HEK293 (cell line): Measurements from ENCODE around the gene METRNL.

Source experiments
- CTCF ChIA-PET: fragments of 350-600 bp; formaldehyde crosslinking; extraction: SDS; loops from one replicate; lab custom pipeline; 2021; ENCODE audit warnings: antibody characterized with exemption; lab: Yijun Ruan, JAX
- POLR2A ChIA-PET: fragments of 300-600 bp; formaldehyde crosslinking; extraction: SDS; loops from one replicate; lab custom pipeline; 2020; ENCODE audit warnings: antibody characterized with exemption, inconsistent platforms; lab: Yijun Ruan, JAX
- H3K27ac ChIP-seq: fragments of 200-500 bp; sonication (Bioruptor generic); 2 replicates; pipeline ENCODE4 v1.5.1; 2014; ENCODE audit warnings: low read depth, low read length, control low read depth, inconsistent platforms; ENCODE audit errors: extremely low read depth
- H3K36me3 ChIP-seq, 2 experiments: fragments of 200-500 bp in 1 of 2; sonication (Bioruptor generic) in 1 of 2; 1 replicate in 1 of 2; 2 replicates in 1 of 2; pipeline ENCODE4 v1.5.1; 2014 to 2017; ENCODE audit warnings: inconsistent platforms in 2 of 2, low read length in 2 of 2; ENCODE audit not compliant: control insufficient read depth in 2 of 2, insufficient read depth in 1 of 2
- H3K4me1 ChIP-seq: fragments of 200-500 bp; sonication (Bioruptor generic); 2 replicates; pipeline ENCODE4 v1.5.1; 2014; ENCODE audit warnings: mild to moderate bottlenecking, low read length, inconsistent platforms; ENCODE audit not compliant: control insufficient read depth, insufficient read depth
- H3K4me3 ChIP-seq: 2 replicates; pipeline ENCODE4 v1.5.1; 2011; ENCODE audit warnings: low read depth, mild to moderate bottlenecking, control low read depth, low read length, moderate library complexity
- H3K9me3 ChIP-seq: fragments of 200-500 bp; sonication (Bioruptor generic); 2 replicates; pipeline ENCODE4 v1.5.1; 2014; ENCODE audit warnings: low read depth, low read length, inconsistent platforms; ENCODE audit not compliant: control insufficient read depth, insufficient read depth
- MYNN ChIP-seq: fragments of 450-650 bp; formaldehyde crosslinking; IDR thresholded peaks from 2 replicates; pipeline ENCODE4 v1.5.1; 2016; ENCODE audit warnings: missing biosample characterization, missing genetic modification characterization, borderline replicate concordance
- SP7 ChIP-seq: fragments of 450-650 bp; formaldehyde crosslinking; IDR thresholded peaks from 2 replicates; pipeline ENCODE4 v1.5.1; 2016; ENCODE audit warnings: missing biosample characterization, missing genetic modification characterization
- TCF7L2 ChIP-seq: IDR thresholded peaks from 2 replicates; pipeline ENCODE4 v1.6.1; 2011; ENCODE audit warnings: low read depth, mild to moderate bottlenecking, inconsistent platforms, low read length, moderate library complexity, borderline replicate concordance
- ZBTB8A ChIP-seq: fragments of 450-650 bp; formaldehyde crosslinking; IDR thresholded peaks from 2 replicates; pipeline ENCODE4 v1.5.1; 2016; ENCODE audit warnings: missing biosample characterization, missing genetic modification characterization
- ZFHX2 ChIP-seq: fragments of 450-650 bp; formaldehyde crosslinking; conservative IDR thresholded peaks from 2 replicates; pipeline ENCODE4 v1.5.1; 2016; ENCODE audit warnings: missing biosample characterization, missing genetic modification characterization
- ZNF169 ChIP-seq: fragments of 450-650 bp; formaldehyde crosslinking; IDR thresholded peaks from 2 replicates; pipeline ENCODE4 v1.5.1; 2016; ENCODE audit warnings: missing biosample characterization, missing genetic modification characterization
- ZNF366 ChIP-seq: fragments of 450-650 bp; formaldehyde crosslinking; conservative IDR thresholded peaks from 2 replicates; pipeline ENCODE4 v1.5.1; 2016; ENCODE audit warnings: missing biosample characterization, missing genetic modification characterization
- ZNF48 ChIP-seq: fragments of 450-650 bp; formaldehyde crosslinking; IDR thresholded peaks from 2 replicates; pipeline ENCODE4 v1.5.1; 2016; ENCODE audit warnings: missing biosample characterization, missing genetic modification characterization
- ZNF558 ChIP-seq: fragments of 450-650 bp; formaldehyde crosslinking; IDR thresholded peaks from 2 replicates; pipeline ENCODE4 v1.5.1; 2016; ENCODE audit warnings: missing biosample characterization, missing genetic modification characterization
- ZNF580 ChIP-seq: fragments of 450-650 bp; formaldehyde crosslinking; IDR thresholded peaks from 2 replicates; pipeline ENCODE4 v1.5.1; 2016; ENCODE audit warnings: missing biosample characterization, missing genetic modification characterization
- ZNF664 ChIP-seq: fragments of 450-650 bp; formaldehyde crosslinking; IDR thresholded peaks from 2 replicates; pipeline ENCODE4 v1.5.1; 2016; ENCODE audit warnings: missing biosample characterization, missing genetic modification characterization
- ZNF670 ChIP-seq: fragments of 450-650 bp; formaldehyde crosslinking; IDR thresholded peaks from 2 replicates; pipeline ENCODE4 v1.5.1; 2016; ENCODE audit warnings: missing biosample characterization, missing genetic modification characterization, low read depth
- ZSCAN16 ChIP-seq: fragments of 450-650 bp; formaldehyde crosslinking; IDR thresholded peaks from 2 replicates; pipeline ENCODE4 v1.5.1; 2016; ENCODE audit warnings: missing biosample characterization, missing genetic modification characterization
- TF ChIP-seq, protein P1 (sequence below): fragments of 450-650 bp; formaldehyde crosslinking; IDR thresholded peaks from 2 replicates; pipeline ENCODE4 v1.5.1; 2016; ENCODE audit warnings: missing biosample characterization, missing genetic modification characterization, borderline replicate concordance
- TF ChIP-seq, protein P2 (sequence below): fragments of 450-650 bp; formaldehyde crosslinking; IDR thresholded peaks from 2 replicates; pipeline ENCODE4 v1.5.1; 2017; ENCODE audit warnings: missing biosample characterization, missing genetic modification characterization

The METRNL gene

DNA sequence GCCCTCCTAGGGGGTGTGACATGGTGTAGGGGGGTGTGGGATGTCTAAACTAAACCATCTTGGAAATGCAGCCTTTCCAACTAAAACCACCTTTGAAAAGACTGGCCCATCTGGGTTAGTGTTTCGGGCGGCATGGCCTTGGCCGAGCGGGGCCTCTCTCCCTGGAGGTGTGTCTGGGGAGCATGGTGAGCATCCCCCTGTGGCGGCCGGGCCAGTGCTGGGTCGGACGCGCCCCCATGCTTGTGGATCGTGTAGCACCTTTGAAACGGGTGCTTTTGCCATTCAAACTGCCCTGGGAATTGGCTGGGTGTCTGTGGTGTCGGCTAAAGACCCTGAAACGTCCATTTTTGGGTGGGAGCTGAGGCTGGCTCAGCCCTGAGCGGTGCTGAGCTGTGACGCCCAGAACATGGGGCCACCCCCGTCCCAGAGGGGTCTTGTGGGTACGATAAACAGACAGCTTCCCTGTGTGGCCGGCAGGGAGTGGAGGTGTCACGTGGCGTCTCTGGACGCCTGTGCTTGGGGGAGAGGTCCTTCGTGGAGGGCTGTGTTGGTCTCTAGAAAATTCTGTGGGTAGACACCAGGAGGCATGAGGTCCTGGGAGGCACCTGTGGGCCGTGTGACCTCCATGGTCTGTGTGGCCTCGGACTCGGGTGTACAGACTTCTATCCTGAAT lies 6.3 kb downstream of the METRNL start:
- no peak overlapping the region for H3K4me3 ChIP-seq
- H3K9me3 ChIP-seq = no peaks in the 10 kb centered on the region
- ChIA-PET CTCF (no interaction called here), POLR2A (no interaction called here)
- no peak for TF ChIP-seq ZNF48 (tag by site-specific recombination)
- TF ChIP-seq, protein P1, sequence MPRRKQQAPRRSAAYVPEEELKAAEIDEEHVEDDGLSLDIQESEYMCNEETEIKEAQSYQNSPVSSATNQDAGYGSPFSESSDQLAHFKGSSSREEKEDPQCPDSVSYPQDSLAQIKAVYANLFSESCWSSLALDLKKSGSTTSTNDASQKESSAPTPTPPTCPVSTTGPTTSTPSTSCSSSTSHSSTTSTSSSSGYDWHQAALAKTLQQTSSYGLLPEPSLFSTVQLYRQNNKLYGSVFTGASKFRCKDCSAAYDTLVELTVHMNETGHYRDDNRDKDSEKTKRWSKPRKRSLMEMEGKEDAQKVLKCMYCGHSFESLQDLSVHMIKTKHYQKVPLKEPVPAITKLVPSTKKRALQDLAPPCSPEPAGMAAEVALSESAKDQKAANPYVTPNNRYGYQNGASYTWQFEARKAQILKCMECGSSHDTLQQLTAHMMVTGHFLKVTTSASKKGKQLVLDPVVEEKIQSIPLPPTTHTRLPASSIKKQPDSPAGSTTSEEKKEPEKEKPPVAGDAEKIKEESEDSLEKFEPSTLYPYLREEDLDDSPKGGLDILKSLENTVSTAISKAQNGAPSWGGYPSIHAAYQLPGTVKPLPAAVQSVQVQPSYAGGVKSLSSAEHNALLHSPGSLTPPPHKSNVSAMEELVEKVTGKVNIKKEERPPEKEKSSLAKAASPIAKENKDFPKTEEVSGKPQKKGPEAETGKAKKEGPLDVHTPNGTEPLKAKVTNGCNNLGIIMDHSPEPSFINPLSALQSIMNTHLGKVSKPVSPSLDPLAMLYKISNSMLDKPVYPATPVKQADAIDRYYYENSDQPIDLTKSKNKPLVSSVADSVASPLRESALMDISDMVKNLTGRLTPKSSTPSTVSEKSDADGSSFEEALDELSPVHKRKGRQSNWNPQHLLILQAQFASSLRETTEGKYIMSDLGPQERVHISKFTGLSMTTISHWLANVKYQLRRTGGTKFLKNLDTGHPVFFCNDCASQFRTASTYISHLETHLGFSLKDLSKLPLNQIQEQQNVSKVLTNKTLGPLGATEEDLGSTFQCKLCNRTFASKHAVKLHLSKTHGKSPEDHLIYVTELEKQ = no peak
- TF ChIP-seq MYNN = no peak
- no peak for TF ChIP-seq ZNF670 (tag by site-specific recombination)
- no peak for TF ChIP-seq SP7 (tag by site-specific recombination)
- no peak for TF ChIP-seq ZBTB8A (tag by site-specific recombination)
- TF ChIP-seq, protein P2, sequence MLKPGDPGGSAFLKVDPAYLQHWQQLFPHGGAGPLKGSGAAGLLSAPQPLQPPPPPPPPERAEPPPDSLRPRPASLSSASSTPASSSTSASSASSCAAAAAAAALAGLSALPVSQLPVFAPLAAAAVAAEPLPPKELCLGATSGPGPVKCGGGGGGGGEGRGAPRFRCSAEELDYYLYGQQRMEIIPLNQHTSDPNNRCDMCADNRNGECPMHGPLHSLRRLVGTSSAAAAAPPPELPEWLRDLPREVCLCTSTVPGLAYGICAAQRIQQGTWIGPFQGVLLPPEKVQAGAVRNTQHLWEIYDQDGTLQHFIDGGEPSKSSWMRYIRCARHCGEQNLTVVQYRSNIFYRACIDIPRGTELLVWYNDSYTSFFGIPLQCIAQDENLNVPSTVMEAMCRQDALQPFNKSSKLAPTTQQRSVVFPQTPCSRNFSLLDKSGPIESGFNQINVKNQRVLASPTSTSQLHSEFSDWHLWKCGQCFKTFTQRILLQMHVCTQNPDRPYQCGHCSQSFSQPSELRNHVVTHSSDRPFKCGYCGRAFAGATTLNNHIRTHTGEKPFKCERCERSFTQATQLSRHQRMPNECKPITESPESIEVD (tag by site-specific recombination) = no peak
- peaks cover 0 to 26% of the 10 kb centered on the region in 2 experiments; a peak in 1 of 3 replicates for H3K36me3 ChIP-seq
- peaks cover 7% of the 10 kb centered on the region for H3K4me1 ChIP-seq
- no peak overlapping the region for H3K27ac ChIP-seq

DNA sequence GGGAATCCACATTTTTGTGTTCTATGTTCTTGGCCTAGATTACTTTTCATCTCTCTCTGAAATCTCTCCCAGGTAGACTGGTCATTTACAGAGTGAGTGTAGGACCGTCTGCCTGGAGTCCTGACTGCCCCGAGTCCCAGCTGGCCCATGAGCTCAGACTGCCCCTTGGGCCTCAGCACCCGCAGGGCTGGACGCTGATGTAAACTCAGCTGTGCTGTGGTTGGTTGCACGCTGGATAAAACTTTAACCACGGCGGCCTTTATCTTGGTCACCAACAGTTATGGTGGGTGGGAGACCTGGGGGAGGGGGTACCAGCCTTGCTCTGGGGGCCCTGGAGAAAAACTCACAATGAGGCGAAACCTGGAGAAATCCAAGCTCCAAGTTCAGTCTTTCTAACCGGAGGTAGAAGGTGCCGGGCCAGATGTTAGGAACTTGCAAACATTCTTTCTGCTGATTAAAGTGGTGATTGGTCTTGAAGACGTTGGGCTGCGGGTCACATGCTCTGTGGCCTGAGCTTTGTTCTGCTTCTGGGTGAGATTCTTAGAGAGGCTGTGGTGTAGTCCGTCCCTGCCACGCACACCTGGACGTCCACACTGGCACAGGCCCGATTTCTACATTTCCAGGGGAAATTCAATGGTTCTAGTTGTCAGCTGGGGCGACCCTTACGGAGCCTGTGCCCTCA lies 6.9 kb downstream of the METRNL start:
- Histone ChIP-seq H3K4me1 (peaks cover 7% of the 10 kb centered on the region), H3K27ac (no peak overlapping the region), H3K9me3 (no peaks in the 10 kb centered on the region), H3K4me3 (no peak overlapping the region), H3K36me3 (peaks cover 0 to 27% of the 10 kb centered on the region in 2 experiments; a peak in 1 of 3 replicates)
- TF ChIP-seq ZNF664 (no peak), TCF7L2 (no peak), ZNF558 (tag by site-specific recombination) (no peak), ZNF366 (tag by site-specific recombination) (no peak), ZFHX2 (tag by site-specific recombination) (no peak), ZNF580 (tag by site-specific recombination) (no peak), ZSCAN16 (tag by site-specific recombination) (no peak), ZNF169 (tag by site-specific recombination) (no peak)
- CTCF ChIA-PET = no interaction called here
- POLR2A ChIA-PET = no interaction called here
